CD14-positive monocyte (primary cell): ENCODE results near the gene KCNT1. TPM values are rescaled to one million over a fixed set of nuclear protein-coding genes. Genes with fewer than 3 reads are reported as not detected.

Experiments
- DNase-seq, 3 donors: peaks; one replicate each; pipeline ENCODE4 v3.0.0-alpha.2; 2011 to 2022
- H2AFZ ChIP-seq: 2 replicates; pipeline ENCODE4 v1.6.0; 2012; ENCODE audit warnings: mild to moderate bottlenecking, low read depth, low read length, inconsistent platforms; ENCODE audit not compliant: insufficient read depth, poor library complexity, severe bottlenecking
- H3K27ac ChIP-seq, 2 donors: 1 replicate in 1 of 2; 2 replicates in 1 of 2; pipeline ENCODE4 v1.5.1; 2012 to 2013; ENCODE audit warnings: low read length in 2 of 2, control low read depth in 1 of 2, inconsistent platforms in 1 of 2, low read depth in 1 of 2, mild to moderate bottlenecking in 1 of 2
- H3K27me3 ChIP-seq, 2 donors: one replicate each; pipeline versions ENCODE4 v1.6.0 to v1.6.1; 2011 to 2013; ENCODE audit warnings: low read length in 2 of 2; ENCODE audit not compliant: control insufficient read depth in 2 of 2, insufficient read depth in 2 of 2
- H3K36me3 ChIP-seq, 2 donors: replicated peaks in 1 of 2; 1 replicate in 1 of 2; 2 replicates in 1 of 2; pipeline versions ENCODE4 v1.5.1 to v1.6.1; 2012 to 2013; ENCODE audit warnings: low read length in 2 of 2, control low read depth in 1 of 2, inconsistent platforms in 1 of 2, mild to moderate bottlenecking in 1 of 2; ENCODE audit not compliant: insufficient read depth in 2 of 2, control insufficient read depth in 1 of 2
- H3K4me1 ChIP-seq, 2 donors: 1 replicate in 1 of 2; 2 replicates in 1 of 2; pipeline versions ENCODE4 v1.5.1 to v1.6.1; 2012 to 2013; ENCODE audit warnings: low read length in 2 of 2, control low read depth in 1 of 2, inconsistent platforms in 1 of 2, mild to moderate bottlenecking in 1 of 2, moderate library complexity in 1 of 2; ENCODE audit not compliant: insufficient read depth in 2 of 2, control insufficient read depth in 1 of 2
- H3K4me2 ChIP-seq: replicated peaks from 2 replicates; pipeline ENCODE3; 2012; ENCODE audit warnings: low read length, moderate library complexity, mild to moderate bottlenecking; ENCODE audit not compliant: poor library complexity, severe bottlenecking; ENCODE audit errors: extremely low read depth
- H3K4me3 ChIP-seq, 3 experiments: fragments of 200-600 bp in 1 of 3; sonication (generic) in 1 of 3; replicated peaks in 1 of 3; 1 replicate in 2 of 3; 2 replicates in 1 of 3; pipeline ENCODE4 v1.5.1; 2011 to 2013; ENCODE audit warnings: low read length in 3 of 3, mild to moderate bottlenecking in 3 of 3, control low read depth in 2 of 3, low read depth in 2 of 3, inconsistent platforms in 1 of 3, moderate library complexity in 1 of 3
- H3K79me2 ChIP-seq: 2 replicates; pipeline ENCODE4 v1.6.0; 2012; ENCODE audit warnings: mild to moderate bottlenecking, control low read depth, inconsistent platforms, low read length, moderate library complexity; ENCODE audit not compliant: insufficient read depth
- H3K9ac ChIP-seq: 2 replicates; pipeline ENCODE4 v1.6.0; 2017; ENCODE audit warnings: low read length, mild to moderate bottlenecking; ENCODE audit not compliant: insufficient read depth, poor library complexity, severe bottlenecking
- H3K9me3 ChIP-seq, 2 donors: replicated peaks in 1 of 2; 1 replicate in 1 of 2; 2 replicates in 1 of 2; pipeline versions ENCODE4 v1.5.1 to v1.6.1; 2012 to 2013; ENCODE audit warnings: low read length in 2 of 2, control low read depth in 1 of 2; ENCODE audit not compliant: control insufficient read depth in 1 of 2, insufficient read depth in 1 of 2
- H4K20me1 ChIP-seq: 2 replicates; pipeline ENCODE4 v1.6.0; 2012; ENCODE audit warnings: mild to moderate bottlenecking, low read length, control low read depth, moderate library complexity; ENCODE audit not compliant: insufficient read depth
- H3K27ac Mint-ChIP-seq, 7 donors: one replicate each; pipeline ENCODE4 v1.8.0; 2020; ENCODE audit warnings: mild to moderate bottlenecking in 7 of 7, mixed read lengths in 7 of 7, moderate library complexity in 6 of 7, inconsistent platforms in 2 of 7
- H3K27me3 Mint-ChIP-seq, 3 donors: one replicate each; pipeline ENCODE4 v1.8.0; 2021 to 2022; ENCODE audit warnings: low read depth in 3 of 3, mild to moderate bottlenecking in 3 of 3, mixed read lengths in 3 of 3, moderate library complexity in 3 of 3, inconsistent platforms in 1 of 3
- H3K36me3 Mint-ChIP-seq, 2 donors: one replicate each; pipeline ENCODE4 v1.8.0; 2020; ENCODE audit warnings: mixed read lengths in 2 of 2, inconsistent platforms in 1 of 2, mild to moderate bottlenecking in 1 of 2
- H3K4me1 Mint-ChIP-seq: one replicate; pipeline ENCODE4 v1.8.0; 2020; ENCODE audit warnings: mild to moderate bottlenecking, mixed read lengths
- H3K4me3 Mint-ChIP-seq, 2 donors: one replicate each; pipeline ENCODE4 v1.8.0; 2020; ENCODE audit warnings: mild to moderate bottlenecking in 2 of 2, mixed read lengths in 2 of 2, moderate library complexity in 1 of 2
- H3K9me3 Mint-ChIP-seq, 7 donors: one replicate each; pipeline ENCODE4 v1.8.0; 2020 to 2022; ENCODE audit warnings: mixed read lengths in 7 of 7, mild to moderate bottlenecking in 6 of 7, moderate library complexity in 6 of 7, inconsistent platforms in 2 of 7
- WGBS: methylation state at CpG from one replicate; pipeline ENCODE4 v1.1.5; 2013; ENCODE audit warnings: missing lambda C conversion rate; ENCODE audit not compliant: insufficient coverage; 5-methylcytosine and 5-hydroxymethylcytosine counted together
- intact Hi-C, 2 donors: fragments of 100-400 bp; cut with micrococcal nuclease; formaldehyde crosslinking; loops; one replicate each; pipeline versions ENCODE4 v1.15.0 to v1.15.1; 2023
- polyA plus RNA-seq, 3 donors: library from polyadenylated mRNA; depleted of rRNA in 1 of 3; unstranded in 2 of 3; stranded (reverse) in 1 of 3; fragments of 300-500 nt in 2 of 3; fragments of >200 nt in 1 of 3; fragmentation: Illumina TruSeq in 2 of 3; gene quantifications; 1 replicate in 2 of 3; 2 replicates in 1 of 3; pipeline ENCODE4 v1.2.3, GENCODE V29; 2012 to 2021
- TF ChIP-seq, protein P1 (sequence below): fragments of 200-600 bp; IDR thresholded peaks from one replicate; pipeline ENCODE4 v1.8.0; 2022; ENCODE audit warnings: antibody characterized with exemption, mild to moderate bottlenecking

The KCNT1 gene
- polyA plus RNA-seq, 3 donors = not detected

DNA sequence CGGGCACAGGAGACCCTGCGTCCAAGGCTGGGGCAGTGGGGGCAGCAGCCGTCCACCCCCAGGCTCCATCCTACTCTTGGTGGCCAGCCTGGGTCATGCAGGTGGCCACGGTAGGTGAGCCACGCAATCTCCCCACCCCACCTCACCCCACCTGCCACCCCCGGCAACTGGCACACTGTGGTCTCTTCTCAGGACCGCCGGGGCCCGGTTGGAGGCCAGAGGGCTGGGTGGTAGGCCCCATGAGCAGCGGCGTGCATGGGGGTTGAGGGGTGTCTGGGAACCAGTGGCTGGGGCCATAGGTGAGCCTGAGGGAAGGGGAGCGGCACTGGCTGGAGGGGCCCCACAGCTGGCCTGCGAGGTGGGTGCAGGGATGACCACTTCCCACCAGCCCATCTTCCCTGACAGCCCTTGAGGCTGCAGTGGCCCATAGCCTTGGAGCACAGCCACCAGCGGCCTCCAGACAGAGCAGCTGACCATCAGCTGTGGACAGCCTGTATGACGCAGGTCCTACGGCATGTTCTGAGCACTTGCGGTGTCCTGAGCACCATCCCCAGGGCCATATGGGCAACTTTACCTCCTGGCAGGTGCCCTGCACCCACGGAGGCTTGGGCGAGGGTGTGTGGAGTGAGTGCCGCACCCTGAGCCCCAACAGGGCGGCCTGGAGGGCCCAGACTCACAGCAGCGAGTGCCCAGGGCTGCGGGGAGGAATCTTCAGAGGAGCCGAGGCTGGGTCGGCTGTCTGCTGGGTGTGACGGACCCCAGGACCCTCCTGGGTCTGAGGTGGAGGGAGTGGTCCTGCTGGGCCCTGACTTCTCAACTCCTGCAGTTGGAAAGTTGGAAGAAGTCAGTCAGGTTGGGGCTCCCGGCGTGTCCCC lies 47.4 kb downstream of the KCNT1 start:
- Histone ChIP-seq H3K27me3 (no peaks in the 10 kb centered on the region), H3K4me2 (no peak overlapping the region), H2AFZ (no peak overlapping the region), H3K36me3 (no peaks in the 10 kb centered on the region), H3K4me1 (no peaks in the 10 kb centered on the region), H3K9ac (no peak overlapping the region), H3K27ac (no peak overlapping the region), H3K79me2 (no peaks in the 10 kb centered on the region), H4K20me1 (no peaks in the 10 kb centered on the region), H3K9me3 (no peaks in the 10 kb centered on the region), H3K4me3 (no peak overlapping the region)
- 91% methylated on average over 17 of the region's 28 CpGs for WGBS
- Mint-ChIP-seq H3K4me3 (no peak overlapping the region), H3K27ac (no peak overlapping the region), H3K9me3 (no peaks in the 10 kb centered on the region), H3K4me1 (no peaks in the 10 kb centered on the region), H3K27me3 (peaks cover 0 to 3% (median 2%) of the 10 kb centered on the region in 3 donors), H3K36me3 (no peaks in the 10 kb centered on the region)
- TF ChIP-seq, protein P1, sequence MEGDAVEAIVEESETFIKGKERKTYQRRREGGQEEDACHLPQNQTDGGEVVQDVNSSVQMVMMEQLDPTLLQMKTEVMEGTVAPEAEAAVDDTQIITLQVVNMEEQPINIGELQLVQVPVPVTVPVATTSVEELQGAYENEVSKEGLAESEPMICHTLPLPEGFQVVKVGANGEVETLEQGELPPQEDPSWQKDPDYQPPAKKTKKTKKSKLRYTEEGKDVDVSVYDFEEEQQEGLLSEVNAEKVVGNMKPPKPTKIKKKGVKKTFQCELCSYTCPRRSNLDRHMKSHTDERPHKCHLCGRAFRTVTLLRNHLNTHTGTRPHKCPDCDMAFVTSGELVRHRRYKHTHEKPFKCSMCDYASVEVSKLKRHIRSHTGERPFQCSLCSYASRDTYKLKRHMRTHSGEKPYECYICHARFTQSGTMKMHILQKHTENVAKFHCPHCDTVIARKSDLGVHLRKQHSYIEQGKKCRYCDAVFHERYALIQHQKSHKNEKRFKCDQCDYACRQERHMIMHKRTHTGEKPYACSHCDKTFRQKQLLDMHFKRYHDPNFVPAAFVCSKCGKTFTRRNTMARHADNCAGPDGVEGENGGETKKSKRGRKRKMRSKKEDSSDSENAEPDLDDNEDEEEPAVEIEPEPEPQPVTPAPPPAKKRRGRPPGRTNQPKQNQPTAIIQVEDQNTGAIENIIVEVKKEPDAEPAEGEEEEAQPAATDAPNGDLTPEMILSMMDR = no peak
- no peak for DNase-seq
- intact Hi-C loops = no loop called here

DNA sequence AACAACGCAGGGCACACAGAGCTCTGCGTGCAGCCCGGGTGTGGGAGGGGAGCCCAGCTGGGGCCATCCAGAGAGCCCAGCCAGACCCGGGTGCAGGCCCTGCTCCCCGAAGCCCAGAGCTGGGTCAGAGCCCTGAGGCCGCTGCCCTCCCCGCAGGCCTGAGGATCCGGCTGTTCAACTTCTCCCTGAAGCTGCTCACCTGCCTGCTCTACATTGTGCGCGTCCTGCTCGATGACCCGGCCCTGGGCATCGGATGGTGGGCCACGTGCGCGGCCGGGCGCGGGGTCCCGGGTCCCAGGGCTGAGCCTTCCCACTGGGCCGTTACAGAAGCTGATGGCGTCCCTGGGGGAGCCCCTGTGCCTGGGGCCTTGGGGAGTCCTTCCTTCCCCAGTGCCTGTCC lies 48.8 kb downstream of the KCNT1 start:
- TF ChIP-seq, protein P1 = no peak
- Histone ChIP-seq H3K4me3 (no peak overlapping the region), H3K4me1 (no peaks in the 10 kb centered on the region), H3K9me3 (no peaks in the 10 kb centered on the region), H3K79me2 (no peaks in the 10 kb centered on the region), H3K4me2 (no peak overlapping the region), H2AFZ (no peak overlapping the region), H4K20me1 (no peaks in the 10 kb centered on the region), H3K9ac (no peak overlapping the region), H3K27ac (no peak overlapping the region), H3K36me3 (no peaks in the 10 kb centered on the region), H3K27me3 (no peaks in the 10 kb centered on the region)
- Mint-ChIP-seq H3K4me3 (no peak overlapping the region), H3K36me3 (no peaks in the 10 kb centered on the region), H3K4me1 (no peaks in the 10 kb centered on the region), H3K27me3 (peaks cover 0 to 5% (median 2%) of the 10 kb centered on the region in 3 donors), H3K9me3 (peaks cover 0 to under 1% (median 0%) of the 10 kb centered on the region in 7 donors), H3K27ac (no peak overlapping the region)
- no peak for DNase-seq
- 92% methylated on average over 22 of the region's 22 CpGs for WGBS
- intact Hi-C loops = no loop called here
